ENCODE data around the gene GCSAM. TPM values are rescaled to one million over a fixed set of nuclear protein-coding genes. Genes with fewer than 3 reads are reported as not detected.

GCSAM gene
- total RNA-seq, 1 experiment from 2014 or later: not detected

DNA sequence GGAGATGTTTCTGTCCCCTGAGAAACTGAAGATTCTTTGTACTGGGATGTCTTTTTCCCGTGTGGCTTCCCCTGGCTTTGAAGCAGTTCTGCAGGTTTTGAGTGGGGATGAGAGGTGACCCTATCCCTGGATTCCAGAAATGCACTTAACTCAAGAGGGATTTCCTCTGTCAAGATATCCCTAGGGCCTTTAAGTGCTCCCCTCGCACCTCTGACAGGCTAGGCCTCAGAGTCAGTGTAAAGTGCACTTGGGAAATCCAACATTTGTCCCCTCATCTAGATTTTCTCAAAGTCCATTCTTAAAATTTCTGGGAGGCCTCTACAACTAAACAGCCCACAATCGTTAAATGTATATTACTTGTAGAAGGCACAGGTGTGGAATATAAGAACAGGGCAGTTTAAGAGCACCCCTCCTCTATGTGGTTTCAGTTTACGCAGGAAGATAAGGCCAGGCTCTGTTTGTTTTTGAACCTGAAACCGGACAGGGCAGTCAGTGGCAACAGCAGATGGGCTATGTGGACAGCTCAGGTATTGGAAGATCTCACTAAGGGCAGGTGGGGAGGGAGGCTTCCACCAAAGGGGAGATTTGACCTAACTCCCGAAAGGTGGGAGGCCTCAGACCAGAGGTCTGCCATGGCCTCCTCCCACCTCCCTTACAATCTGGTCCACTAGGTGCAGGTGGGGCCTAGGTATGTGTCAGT lies 42.0 kb downstream of the GCSAM start:
- Mint-ChIP-seq H3K36me3 (ENCODE audit: insufficient read depth in 1 of 3, low read depth in 3 of 3) (peaks cover 3 to 10% (median 7%) of the 10 kb centered on the region in 3 experiments; a peak in 4 of 7 replicates), H3K9me3 (no peaks in the 10 kb centered on the region), H3K27me3 (ENCODE audit: low read depth) (peaks cover 1% of the 10 kb centered on the region; the same call in 1 of the 2 replicates), H3K4me3 (no peak overlapping the region), H3K27ac (no peak overlapping the region; a peak in 2 of 7 replicates), H3K4me1 (peaks cover 30 to 45% of the 10 kb centered on the region in 2 experiments)
- no peak overlapping the region for H4K8ac ChIP-seq (replicated peaks; ENCODE audit: insufficient read length, low read depth, low read length)
- peaks cover 7% of the 10 kb centered on the region for H3K23me2 ChIP-seq (ENCODE audit: insufficient read length, low read depth, low read length, poor library complexity, severe bottlenecking)
- no peaks in the 10 kb centered on the region for H4K20me1 ChIP-seq (ENCODE audit: control insufficient read depth, insufficient read depth, insufficient read length)
- no peak for DNase-seq
- no peak overlapping the region for H3K9ac ChIP-seq (ENCODE audit: extremely low read depth, insufficient read length, low read length)
- no peak overlapping the region for H2AFZ ChIP-seq (ENCODE audit: low read length)
- H4K5ac ChIP-seq (ENCODE audit: insufficient read length, low read depth, low read length): no peak overlapping the region
- peaks cover 2% of the 10 kb centered on the region; the same call in 1 of the 2 replicates for H3K79me2 ChIP-seq (ENCODE audit: insufficient read depth, low read length)
- H2BK15ac ChIP-seq (ENCODE audit: low read depth, low read length): no peak overlapping the region
- H2BK12ac ChIP-seq (ENCODE audit: insufficient read length, low read depth, low read length): no peak overlapping the region
- WGBS (ENCODE audit: extremely low coverage, insufficient read length, low lambda C conversion rate): no CpG with 5 or more reads among the region's 6 CpGs
- no peak overlapping the region for H3K23ac ChIP-seq (ENCODE audit: insufficient read length, low read depth, low read length)
- peaks cover 9% of the 10 kb centered on the region for H3K4me1 ChIP-seq (ENCODE audit: insufficient read depth, low read length)
- H2AK5ac ChIP-seq (ENCODE audit: insufficient read length, low read length): no peak overlapping the region
- no peak overlapping the region for H3K4me2 ChIP-seq (ENCODE audit: insufficient read depth, insufficient read length, low read length)
- no peak overlapping the region for H3K4ac ChIP-seq (ENCODE audit: low read depth, low read length)
- no peak overlapping the region for H3K56ac ChIP-seq (ENCODE audit: insufficient read length, low read depth, low read length)
- H2BK120ac ChIP-seq (ENCODE audit: low read depth, low read length, poor library complexity, severe bottlenecking): no peak overlapping the region
- H3T11ph ChIP-seq (ENCODE audit: low read length): no peak overlapping the region
- no peak overlapping the region for H2BK20ac ChIP-seq (ENCODE audit: low read depth, low read length, poor library complexity, severe bottlenecking)
- no peak overlapping the region for H3K14ac ChIP-seq (ENCODE audit: insufficient read depth, low read length)
- H3K18ac ChIP-seq (ENCODE audit: insufficient read length, low read depth, low read length): no peak overlapping the region
- no peaks in the 10 kb centered on the region for H3K27me3 ChIP-seq (ENCODE audit: insufficient read depth, low read length)
- no peaks in the 10 kb centered on the region for H3K79me1 ChIP-seq (ENCODE audit: insufficient read depth, low read depth, low read length, poor library complexity, severe bottlenecking)
- H2BK5ac ChIP-seq (ENCODE audit: insufficient read length, low read length): no peak overlapping the region
- no peak for TF ChIP-seq CTCF (conservative IDR thresholded peaks at IDR 0.05)
- H3K27ac ChIP-seq (ENCODE audit: insufficient read length, low read depth, low read length): no peak overlapping the region
- no peaks in the 10 kb centered on the region for H3K9me3 ChIP-seq (ENCODE audit: control insufficient read depth, low read depth, low read length)
- no peak overlapping the region for H4K91ac ChIP-seq (ENCODE audit: insufficient read length, low read depth, low read length)
